Neural cell (in vitro differentiated cells): ENCODE measurements around the gene ADGRD1.

Experiments
- EZH2 ChIP-seq: fragments of 200-600, 300-800 bp; shearing (Covaris generic), sonication (generic); IDR thresholded peaks from 2 replicates; pipeline ENCODE4 v1.6.1; 2014; ENCODE audit warnings: antibody characterized with exemption, low read length, borderline replicate concordance, mild to moderate bottlenecking; ENCODE audit not compliant: insufficient read depth, poor library complexity, severe bottlenecking
- REST ChIP-seq: IDR thresholded peaks from 2 replicates; pipeline ENCODE4 v1.6.1; 2012; ENCODE audit warnings: borderline replicate concordance
- TAF1 ChIP-seq: IDR thresholded peaks from 2 replicates; pipeline ENCODE4 v1.6.1; 2012; ENCODE audit warnings: low read depth

GRCh38 chr12:130929363-130929762 lies 24.3 kb upstream of the ADGRD1 start:
- no peak for TF ChIP-seq TAF1
- no peak for TF ChIP-seq REST
- no peak for TF ChIP-seq EZH2
